Peyer's patch (tissue), 4 donors: ENCODE results near the gene SDHAF4. TPM values are rescaled to one million over a fixed set of nuclear protein-coding genes. Genes with fewer than 3 reads are reported as not detected.

Experiments
- DNase-seq, 3 donors: peaks; one replicate each; pipeline ENCODE4 v3.0.0-alpha.2; 2017 to 2019
- H3K27ac ChIP-seq, 4 donors: fragments of 200-600 bp; sonication (generic); one replicate each; pipeline ENCODE4 v1.5.1; 2016 to 2019
- H3K27me3 ChIP-seq, 2 donors: fragments of 200-600 bp; sonication (generic); one replicate each; pipeline ENCODE4 v1.5.1; 2019
- H3K36me3 ChIP-seq, 3 donors: fragments of 200-600 bp; sonication (generic); one replicate each; pipeline ENCODE4 v1.5.1; 2016 to 2019
- H3K4me1 ChIP-seq, 4 donors: fragments of 200-600 bp; sonication (generic); one replicate each; pipeline ENCODE4 v1.5.1; 2016 to 2019
- H3K4me3 ChIP-seq, 4 donors: fragments of 200-600 bp; sonication (generic); 1 replicate in 3 of 4; 2 replicates in 1 of 4; pipeline ENCODE4 v1.5.1; 2016 to 2019; ENCODE audit warnings: mild to moderate bottlenecking in 1 of 4
- H3K9me3 ChIP-seq, 4 donors: fragments of 200-600 bp; sonication (generic); one replicate each; pipeline ENCODE4 v1.5.1; 2016 to 2019; ENCODE audit warnings: mild to moderate bottlenecking in 1 of 4
- CTCF ChIP-seq, 6 experiments: fragments of 450-650 bp in 4 of 6; fragments of 200-600 bp in 2 of 6; sonication (generic) in 1 of 6; IDR thresholded peaks; one replicate each; pipeline ENCODE4 v1.5.1; 2017 to 2019; ENCODE audit warnings: antibody characterized with exemption in 6 of 6, mild to moderate bottlenecking in 3 of 6, moderate library complexity in 1 of 6
- POLR2A ChIP-seq, 2 donors: fragments of 450-650 bp; IDR thresholded peaks; one replicate each; pipeline ENCODE4 v1.5.1; 2017; ENCODE audit warnings: antibody characterized with exemption in 2 of 2, mild to moderate bottlenecking in 2 of 2, moderate library complexity in 2 of 2
- total RNA-seq, 4 donors: library from RNA; depleted of rRNA; stranded (reverse); fragments of >200 nt; gene quantifications; one replicate each; pipeline ENCODE4 v1.1.0, GENCODE V29; 2016

The SDHAF4 gene
- total RNA-seq, 4 donors from 2014 or later: 4.1 to 19.1 (median 7.5) TPM

- DNase-seq: no peak
- Histone ChIP-seq H3K27ac (no peak overlapping the region), H3K27me3 (no peaks in the 10 kb centered on the region), H3K4me3 (no peak overlapping the region), H3K9me3 (no peaks in the 10 kb centered on the region), H3K36me3 (no peaks in the 10 kb centered on the region), H3K4me1 (no peaks in the 10 kb centered on the region)
- no peak for TF ChIP-seq CTCF (IDR thresholded peaks at IDR 0.05)
- no peak for TF ChIP-seq POLR2A (IDR thresholded peaks at IDR 0.05)
Observed at GRCh38 chr6:70574643-70575042, 7.9 kb downstream of the SDHAF4 start.

- no peak for DNase-seq
Observed at GRCh38 chr6:70575899-70576495, 9.3 kb downstream of the SDHAF4 start.

GRCh38 chr6:70586114-70586513 is 19.4 kb downstream of the SDHAF4 start:
- Histone ChIP-seq H3K27me3 (no peaks in the 10 kb centered on the region), H3K4me3 (no peak overlapping the region), H3K9me3 (no peaks in the 10 kb centered on the region), H3K36me3 (peaks cover 0 to 38% (median 0%) of the 10 kb centered on the region in 3 donors), H3K27ac (no peak overlapping the region), H3K4me1 (no peaks in the 10 kb centered on the region)
- no peak for TF ChIP-seq CTCF (IDR thresholded peaks at IDR 0.05)
- no peak for TF ChIP-seq POLR2A (IDR thresholded peaks at IDR 0.05)
- no peak for DNase-seq

More at GRCh38 chr6:70575899-70576495, 9.3 kb downstream of the SDHAF4 start:
- Histone ChIP-seq H3K4me3 (no peak overlapping the region), H3K9me3 (no peaks in the 10 kb centered on the region), H3K36me3 (peaks cover 0 to 8% (median 0%) of the 10 kb centered on the region in 3 donors), H3K4me1 (no peaks in the 10 kb centered on the region), H3K27ac (no peak overlapping the region), H3K27me3 (no peaks in the 10 kb centered on the region)
- TF ChIP-seq CTCF (IDR thresholded peaks at IDR 0.05) (no peak), POLR2A (IDR thresholded peaks at IDR 0.05) (no peak)

GRCh38 chr6:70590400-70590799 is 23.7 kb downstream of the SDHAF4 start:
- no peak for DNase-seq
- H3K27ac ChIP-seq: no peak overlapping the region
- TF ChIP-seq POLR2A (IDR thresholded peaks at IDR 0.05) (no peak), CTCF (IDR thresholded peaks at IDR 0.05) (no peak)
- H3K4me3 ChIP-seq: no peak overlapping the region
- no peaks in the 10 kb centered on the region for H3K4me1 ChIP-seq
- H3K27me3 ChIP-seq: no peaks in the 10 kb centered on the region
- H3K9me3 ChIP-seq: no peaks in the 10 kb centered on the region
- H3K36me3 ChIP-seq: peaks cover 0 to 10% (median 0%) of the 10 kb centered on the region in 3 donors

GRCh38 chr6:70592391-70593117 is 25.8 kb downstream of the SDHAF4 start:
- Histone ChIP-seq H3K36me3 (peaks cover 0 to 7% (median 0%) of the 10 kb centered on the region in 3 donors), H3K27ac (no peak overlapping the region), H3K9me3 (no peaks in the 10 kb centered on the region), H3K4me1 (no peaks in the 10 kb centered on the region), H3K4me3 (no peak overlapping the region), H3K27me3 (no peaks in the 10 kb centered on the region)
- no peak for DNase-seq
- no peak for TF ChIP-seq POLR2A (IDR thresholded peaks at IDR 0.05)
- TF ChIP-seq CTCF (IDR thresholded peaks at IDR 0.05): no peak
